ELR (cell line): ENCODE results near the gene FREM1.
A peak's percentile ranks its signal among the peaks of the same experiment; 100 is the strongest.
"Not testable (repeated sequence)": the region's sequence is repeated elsewhere in the genome, so short reads cannot be mapped to it uniquely, and the experiment has no call there.

Experiments used
- DNase-seq: peaks from one replicate; pipeline ENCODE4 v3.0.0-alpha.2; 2015; ENCODE audit warnings: low read depth

The FREM1 gene, protein sequence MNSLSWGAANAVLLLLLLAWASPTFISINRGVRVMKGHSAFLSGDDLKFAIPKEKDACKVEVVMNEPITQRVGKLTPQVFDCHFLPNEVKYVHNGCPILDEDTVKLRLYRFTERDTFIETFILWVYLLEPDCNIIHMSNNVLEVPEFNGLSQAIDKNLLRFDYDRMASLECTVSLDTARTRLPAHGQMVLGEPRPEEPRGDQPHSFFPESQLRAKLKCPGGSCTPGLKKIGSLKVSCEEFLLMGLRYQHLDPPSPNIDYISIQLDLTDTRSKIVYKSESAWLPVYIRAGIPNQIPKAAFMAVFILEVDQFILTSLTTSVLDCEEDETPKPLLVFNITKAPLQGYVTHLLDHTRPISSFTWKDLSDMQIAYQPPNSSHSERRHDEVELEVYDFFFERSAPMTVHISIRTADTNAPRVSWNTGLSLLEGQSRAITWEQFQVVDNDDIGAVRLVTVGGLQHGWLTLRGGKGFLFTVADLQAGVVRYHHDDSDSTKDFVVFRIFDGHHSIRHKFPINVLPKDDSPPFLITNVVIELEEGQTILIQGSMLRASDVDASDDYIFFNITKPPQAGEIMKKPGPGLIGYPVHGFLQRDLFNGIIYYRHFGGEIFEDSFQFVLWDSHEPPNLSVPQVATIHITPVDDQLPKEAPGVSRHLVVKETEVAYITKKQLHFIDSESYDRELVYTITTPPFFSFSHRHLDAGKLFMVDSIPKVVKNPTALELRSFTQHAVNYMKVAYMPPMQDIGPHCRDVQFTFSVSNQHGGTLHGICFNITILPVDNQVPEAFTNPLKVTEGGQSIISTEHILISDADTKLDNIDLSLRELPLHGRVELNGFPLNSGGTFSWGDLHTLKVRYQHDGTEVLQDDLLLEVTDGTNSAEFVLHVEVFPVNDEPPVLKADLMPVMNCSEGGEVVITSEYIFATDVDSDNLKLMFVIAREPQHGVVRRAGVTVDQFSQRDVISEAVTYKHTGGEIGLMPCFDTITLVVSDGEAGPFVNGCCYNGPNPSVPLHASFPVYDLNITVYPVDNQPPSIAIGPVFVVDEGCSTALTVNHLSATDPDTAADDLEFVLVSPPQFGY (N-terminal part only)

GRCh38 chr9:14909961-14910805 is at the start of gene FREM1:
FREM1 (minus strand) TSS chr9:14910428; CDS start chr9:14868977, 41,451 bp downstream.
- no peak for DNase-seq

- no peak for DNase-seq
These were observed 48.8 kb upstream of the FREM1 start for GRCh38 chr9:14958989-14959388.

GRCh38 chr9:14957109-14957508 is 46.9 kb upstream of the FREM1 start:
- no peak for DNase-seq

DNA sequence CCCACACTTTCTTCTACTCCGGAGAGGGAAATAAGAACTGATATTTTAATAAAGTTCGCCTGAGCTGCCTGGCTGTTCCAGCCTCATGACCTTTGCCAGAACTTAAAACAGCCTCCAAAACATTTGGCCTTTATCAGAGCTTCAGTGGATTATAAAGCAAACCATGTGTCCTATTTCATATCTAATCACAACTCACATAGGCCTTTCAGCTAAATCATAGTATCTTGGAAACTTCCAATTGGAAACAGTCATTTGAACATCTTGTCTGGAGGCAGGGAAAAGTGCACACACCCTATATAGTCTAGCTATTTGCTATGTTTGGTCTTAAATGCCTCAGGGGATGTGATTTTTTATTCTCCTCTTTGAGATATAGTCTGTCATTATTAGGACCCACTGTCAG is 46.0 kb upstream of the FREM1 start:
- DNase-seq = no peak

- no peak for DNase-seq
These were observed 35.1 kb upstream of the FREM1 start for GRCh38 chr9:14945351-14945750.

- no peak for DNase-seq
These were observed 31.5 kb upstream of the FREM1 start for GRCh38 chr9:14941501-14942405.

DNA sequence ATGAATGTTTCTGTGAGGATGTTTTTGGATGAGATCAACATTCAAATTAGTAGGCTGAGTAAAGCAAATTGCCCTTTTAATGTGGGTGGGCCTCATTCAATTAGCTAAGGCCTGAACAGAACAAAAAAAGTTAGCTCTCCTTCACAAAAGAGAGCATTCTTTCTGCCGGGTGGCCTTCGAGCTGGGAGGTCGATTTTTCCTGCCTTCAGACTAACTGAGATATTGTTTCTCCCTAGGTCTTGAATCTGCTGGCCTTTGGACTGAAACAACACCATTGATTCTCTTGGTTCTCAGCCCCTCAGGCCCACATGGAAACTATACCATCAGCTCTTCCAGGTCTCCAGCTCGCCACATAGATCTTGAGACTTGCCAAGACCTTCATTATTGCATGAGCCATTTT is 29.1 kb upstream of the FREM1 start:
- DNase-seq = no peak

DNA sequence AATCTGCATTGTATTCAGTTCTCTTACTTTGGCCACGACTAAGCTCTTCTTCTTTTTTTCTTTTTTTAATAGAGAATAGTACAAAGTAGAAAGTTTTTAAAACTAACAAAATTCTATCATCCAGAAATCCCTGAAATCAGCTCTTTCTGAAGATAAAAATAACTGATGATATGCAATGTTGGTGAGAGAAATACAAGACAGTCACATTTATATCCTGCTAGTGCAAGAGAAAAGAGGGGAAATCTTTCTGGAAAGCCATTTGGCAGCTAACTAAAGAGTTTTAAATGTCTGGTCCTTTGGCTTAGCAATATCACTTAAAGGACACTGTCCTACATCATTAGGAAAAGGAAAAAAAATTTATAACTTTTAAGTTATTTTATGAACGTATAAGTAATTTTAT is 27.0 kb upstream of the FREM1 start:
- DNase-seq = no peak

GRCh38 chr9:14936491-14936890 is 26.3 kb upstream of the FREM1 start:
- no peak for DNase-seq

DNA sequence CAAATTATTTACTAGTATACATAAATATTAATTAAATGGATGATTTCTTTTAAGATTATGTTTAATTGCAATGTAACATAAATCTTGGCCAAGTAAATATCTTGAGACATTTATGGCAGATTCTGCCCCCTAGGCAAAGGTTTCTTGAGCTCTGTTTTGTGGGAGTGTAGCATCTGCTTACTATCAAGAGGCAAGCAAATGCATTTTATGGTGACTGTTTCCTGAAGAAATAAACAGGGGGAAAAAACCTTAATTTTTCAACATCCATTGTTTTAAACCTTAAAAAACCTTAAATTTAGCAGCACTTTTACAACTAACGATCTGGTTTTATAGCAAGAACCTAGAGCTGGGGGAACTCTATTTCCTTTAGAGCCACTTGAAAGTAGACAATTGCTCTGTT is 25.7 kb upstream of the FREM1 start:
- no peak for DNase-seq

DNA sequence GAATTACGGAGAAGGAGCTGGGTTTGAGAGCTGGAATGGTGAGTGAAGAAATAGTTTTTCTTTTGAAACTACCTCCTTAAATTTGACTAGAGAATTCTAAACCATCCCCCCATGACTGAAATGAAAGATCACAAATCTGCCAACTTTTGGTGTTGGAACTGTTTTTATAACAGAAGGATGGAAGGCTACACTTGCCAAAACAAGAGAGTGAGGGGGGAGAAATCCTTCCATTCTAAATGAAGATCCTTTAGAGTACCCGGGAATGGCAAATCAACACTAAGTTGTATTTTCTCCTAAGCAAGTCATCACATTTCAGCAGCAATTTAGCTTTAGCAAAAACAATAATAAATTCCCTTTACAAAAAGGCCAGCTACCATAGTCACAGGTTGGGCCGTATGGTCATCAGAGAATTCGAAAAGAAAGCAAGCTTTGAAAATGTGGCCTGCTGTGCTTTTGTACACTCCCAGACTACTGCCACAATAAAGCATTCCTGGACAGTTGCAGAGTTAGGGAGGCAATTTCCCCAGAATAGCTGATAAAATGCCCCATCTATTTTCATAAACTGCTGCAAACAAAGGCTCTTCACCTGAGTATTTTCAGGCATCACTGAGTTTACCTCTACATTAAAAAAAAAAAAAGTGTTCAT is 25.0 kb upstream of the FREM1 start:
- no peak for DNase-seq

- DNase-seq = no peak
These were observed 22.4 kb upstream of the FREM1 start for GRCh38 chr9:14932641-14933040.

DNA sequence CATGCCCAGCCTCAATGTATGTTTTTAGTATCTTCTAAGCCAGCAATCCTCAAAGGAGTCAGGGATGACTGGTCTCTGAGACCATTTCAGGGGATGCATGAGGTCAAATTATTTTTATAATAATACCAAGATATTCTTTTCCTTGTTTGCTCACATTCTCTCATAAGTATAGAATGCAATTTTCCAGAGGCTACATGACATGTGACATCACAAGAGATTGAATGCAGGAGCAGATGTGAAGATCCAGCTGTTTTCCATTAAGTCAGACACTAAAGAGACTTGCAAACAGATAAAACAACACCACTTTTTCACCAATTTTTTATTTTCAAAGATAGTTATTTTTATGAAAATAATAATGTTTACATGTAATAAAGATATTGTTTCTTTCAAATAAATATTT is 22.0 kb upstream of the FREM1 start:
- no peak for DNase-seq

DNA sequence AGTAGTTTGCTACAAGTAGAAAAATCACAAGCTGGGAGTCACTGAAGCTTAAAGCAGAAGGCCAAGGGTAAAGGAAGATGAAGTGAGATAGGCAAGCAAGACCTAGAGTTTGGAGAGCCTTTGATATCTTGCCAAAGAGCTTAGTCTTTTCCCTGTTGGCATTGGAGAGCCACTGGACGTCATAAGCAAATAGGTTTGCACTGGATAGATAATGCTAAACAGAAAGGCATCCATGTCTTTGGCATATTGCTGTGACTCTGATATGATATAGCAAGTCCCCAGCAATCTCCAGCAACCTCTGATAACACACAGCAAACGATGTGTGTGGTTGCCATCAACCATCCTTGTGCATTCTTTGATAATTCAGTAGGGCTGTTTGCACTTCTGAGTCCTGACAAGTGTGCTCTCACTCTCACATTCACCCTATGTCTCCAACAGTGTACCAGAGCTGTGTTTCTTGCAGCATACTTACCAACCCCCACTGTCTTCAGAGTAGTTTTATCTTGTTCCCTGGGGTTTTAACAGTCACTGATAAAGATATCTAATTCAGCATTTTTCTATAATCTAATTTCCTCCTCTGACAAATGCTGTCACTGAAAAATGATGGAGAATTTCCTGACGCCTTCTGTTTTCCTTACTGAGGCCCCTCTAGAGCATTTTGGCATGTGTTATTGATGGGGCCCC is 16.9 kb upstream of the FREM1 start:
- no peak for DNase-seq

GRCh38 chr9:14924230-14925219 is 14.3 kb upstream of the FREM1 start:
- DNase-seq = peak; percentile 10

- no peak for DNase-seq
These were observed 13.5 kb upstream of the FREM1 start for GRCh38 chr9:14923701-14924100.

DNA sequence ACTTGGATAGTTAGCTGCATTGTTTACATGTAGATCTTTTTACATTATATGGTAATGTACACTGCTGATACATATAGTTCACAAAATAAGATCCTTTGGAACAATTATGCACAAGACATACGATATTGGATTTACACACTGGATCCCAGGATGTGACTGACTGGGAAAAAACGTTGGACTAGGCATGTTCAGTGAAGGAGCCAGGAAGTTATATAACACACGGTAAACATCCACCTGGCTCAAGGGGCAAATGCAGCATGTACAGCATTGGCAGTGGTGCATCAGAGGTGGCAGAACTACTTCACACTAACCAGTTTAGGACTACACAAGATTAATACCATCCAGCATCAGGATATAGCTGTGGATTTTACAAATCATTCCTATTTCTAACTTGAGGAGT is 10.6 kb upstream of the FREM1 start:
- DNase-seq = not testable (repeated sequence)

DNA sequence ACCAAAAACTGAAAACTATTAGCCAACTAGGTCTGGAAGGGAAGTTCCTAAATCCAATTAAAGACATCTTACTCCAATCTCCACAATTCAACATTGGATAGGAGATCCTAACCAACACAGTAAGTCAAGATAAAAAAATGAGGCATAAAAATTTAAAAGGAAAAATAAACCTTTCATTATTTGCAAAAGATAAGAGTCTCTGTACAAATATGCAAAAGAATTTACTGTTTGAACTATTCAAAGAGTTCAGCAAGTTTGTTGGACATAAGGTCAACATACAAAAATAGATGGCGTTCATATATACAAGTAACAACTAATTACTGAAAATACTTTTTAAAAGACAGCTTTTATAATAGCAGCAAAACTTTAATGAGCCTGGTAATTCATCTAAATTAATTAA is 3.1 kb upstream of the FREM1 start:
- no peak for DNase-seq
